ENCODE results near the gene CDPF1.

CDPF1 gene

DNA sequence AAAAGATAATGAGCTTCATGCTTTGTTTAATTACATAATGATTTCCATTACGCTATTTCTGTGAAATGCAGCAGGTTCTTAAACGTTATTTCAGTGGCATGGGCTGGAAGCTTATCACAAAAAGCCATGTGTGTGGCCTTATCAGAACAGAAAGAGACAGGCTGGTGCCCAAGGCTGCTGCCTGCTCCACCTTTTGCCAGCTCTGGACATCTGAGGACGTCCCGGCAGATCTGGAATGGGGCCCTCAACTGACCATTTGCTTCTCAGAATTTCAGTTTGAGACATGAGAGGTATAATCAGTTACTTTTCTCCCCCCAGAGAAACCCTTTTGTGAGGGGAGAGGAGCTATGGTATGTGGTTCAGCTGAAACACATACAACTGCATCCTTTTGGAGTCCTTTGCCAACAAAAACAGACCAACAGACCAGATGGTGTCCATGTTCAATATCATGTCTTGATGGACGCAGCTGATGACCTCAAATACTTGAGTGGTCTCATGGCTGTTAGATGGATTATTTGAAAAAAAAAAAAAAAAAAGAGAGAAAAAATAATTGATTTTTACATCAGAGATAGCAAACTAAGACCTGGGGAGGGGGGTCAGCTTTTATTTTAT lies 8.6 kb downstream of the CDPF1 start:
- H3K36me3 ChIP-seq (ENCODE audit: control insufficient read depth, insufficient read depth, low read length) = no peaks in the 10 kb centered on the region
- peaks cover 11% of the 10 kb centered on the region for H3K4me1 ChIP-seq (ENCODE audit: control insufficient read depth, insufficient read depth, low read length)
- H3K27me3 ChIP-seq (ENCODE audit: control insufficient read depth, insufficient read depth, low read length) = no peaks in the 10 kb centered on the region
- no peak overlapping the region for H3K9ac ChIP-seq (ENCODE audit: low read length)
- H3K27ac ChIP-seq (ENCODE audit: low read depth, low read length) = no peak overlapping the region
- no peak overlapping the region for H3K4me3 ChIP-seq (ENCODE audit: low read length)

DNA sequence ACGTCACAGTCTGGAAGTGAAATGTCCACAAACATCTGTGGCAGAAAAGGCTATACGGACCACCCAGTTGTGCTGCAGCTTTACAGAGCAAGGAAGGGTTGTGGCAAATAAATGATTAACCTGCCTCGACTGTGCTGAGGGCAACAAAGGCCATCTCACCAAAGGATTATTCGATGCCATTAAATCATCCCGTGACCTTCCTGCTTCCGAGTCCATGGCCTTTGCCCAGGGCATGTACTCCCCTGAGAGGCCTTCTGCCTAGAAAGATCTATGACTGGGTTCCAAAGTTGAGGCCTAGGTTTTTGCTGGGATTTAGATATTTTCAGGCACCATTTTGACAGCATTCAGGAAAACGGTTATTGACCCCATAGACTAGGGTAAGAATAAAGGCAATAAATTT lies 9.2 kb downstream of the CDPF1 start:
- H3K27ac ChIP-seq (ENCODE audit: low read depth, low read length) = no peak overlapping the region

GRCh38 chr22:46240506-46240905 lies 9.6 kb downstream of the CDPF1 start:
- Histone ChIP-seq H3K4me3 (ENCODE audit: low read length) (no peak overlapping the region), H3K27me3 (ENCODE audit: control insufficient read depth, insufficient read depth, low read length) (no peaks in the 10 kb centered on the region), H3K4me1 (ENCODE audit: control insufficient read depth, insufficient read depth, low read length) (peaks cover 11% of the 10 kb centered on the region), H3K9ac (ENCODE audit: low read length) (no peak overlapping the region), H3K27ac (ENCODE audit: low read depth, low read length) (no peak overlapping the region), H3K36me3 (ENCODE audit: control insufficient read depth, insufficient read depth, low read length) (no peaks in the 10 kb centered on the region)

More for the DNA sequence above, 9.2 kb downstream of the CDPF1 start:
- Histone ChIP-seq H3K36me3 (ENCODE audit: control insufficient read depth, insufficient read depth, low read length) (no peaks in the 10 kb centered on the region), H3K9ac (ENCODE audit: low read length) (no peak overlapping the region), H3K4me3 (ENCODE audit: low read length) (no peak overlapping the region), H3K4me1 (ENCODE audit: control insufficient read depth, insufficient read depth, low read length) (peaks cover 11% of the 10 kb centered on the region), H3K27me3 (ENCODE audit: control insufficient read depth, insufficient read depth, low read length) (no peaks in the 10 kb centered on the region)

DNA sequence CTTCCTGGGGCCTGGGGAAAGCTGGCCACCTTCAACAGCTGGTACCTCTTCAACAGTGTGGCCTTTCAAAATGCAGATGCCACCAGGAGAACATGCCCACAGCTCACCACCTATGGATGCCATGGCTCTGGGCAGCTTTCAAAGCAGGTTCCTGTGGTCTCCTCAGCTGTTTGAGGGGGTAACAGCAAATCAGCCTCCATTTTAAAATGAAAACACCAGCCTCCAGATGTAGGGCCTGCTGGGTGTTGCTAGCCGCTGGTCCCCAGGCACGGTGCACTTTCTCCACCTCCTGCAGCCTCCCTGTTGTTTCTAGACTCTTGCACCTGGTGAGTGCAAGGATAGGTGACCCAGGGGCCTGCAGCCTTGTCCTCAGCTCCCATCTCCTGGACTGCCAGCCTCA lies 10.0 kb downstream of the CDPF1 start:
- Histone ChIP-seq H3K4me1 (ENCODE audit: control insufficient read depth, insufficient read depth, low read length) (peaks cover 11% of the 10 kb centered on the region), H3K27me3 (ENCODE audit: control insufficient read depth, insufficient read depth, low read length) (no peaks in the 10 kb centered on the region), H3K27ac (ENCODE audit: low read depth, low read length) (no peak overlapping the region), H3K36me3 (ENCODE audit: control insufficient read depth, insufficient read depth, low read length) (no peaks in the 10 kb centered on the region), H3K9ac (ENCODE audit: low read length) (no peak overlapping the region), H3K4me3 (ENCODE audit: low read length) (no peak overlapping the region)

DNA sequence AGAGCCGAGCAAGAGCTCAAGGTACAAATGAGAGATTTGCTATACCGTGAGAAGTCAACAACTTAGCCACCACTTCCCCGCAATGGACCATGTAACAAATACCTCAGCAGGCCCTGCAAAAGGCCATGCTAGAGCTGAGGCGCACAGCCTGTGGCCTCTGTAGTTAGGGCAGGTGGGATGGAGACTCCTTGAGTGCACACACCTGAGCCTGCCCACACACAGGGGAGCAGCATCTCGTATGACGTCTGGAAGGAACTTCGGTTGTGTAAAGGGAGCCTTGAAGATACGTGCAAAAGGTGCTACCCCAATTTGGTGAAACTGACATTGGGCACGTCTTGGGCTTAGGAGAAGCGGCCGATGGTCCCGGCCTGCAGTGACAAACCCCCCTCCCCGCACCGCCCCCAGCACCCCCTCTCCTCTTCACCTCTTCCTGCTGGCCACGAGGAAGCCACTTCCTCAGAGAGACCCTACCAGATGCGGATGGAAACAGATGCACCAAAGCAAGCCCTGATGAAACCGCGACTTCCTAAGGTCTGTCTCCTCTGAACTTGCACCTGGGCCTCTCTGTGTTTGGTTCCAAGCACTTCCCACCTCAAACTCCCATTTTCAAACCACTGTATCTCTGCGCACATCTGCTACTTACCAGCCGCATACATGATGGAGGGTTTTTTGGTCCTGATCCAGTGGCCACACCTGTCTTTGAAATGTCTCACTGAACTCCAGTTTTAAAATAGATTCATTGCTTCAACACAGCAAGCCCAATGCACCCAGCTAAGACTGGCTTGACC lies 10.6 kb downstream of the CDPF1 start:
- Histone ChIP-seq H3K9ac (ENCODE audit: low read length) (no peak overlapping the region), H3K27me3 (ENCODE audit: control insufficient read depth, insufficient read depth, low read length) (no peaks in the 10 kb centered on the region), H3K4me1 (ENCODE audit: control insufficient read depth, insufficient read depth, low read length) (peaks cover 11% of the 10 kb centered on the region), H3K36me3 (ENCODE audit: control insufficient read depth, insufficient read depth, low read length) (no peaks in the 10 kb centered on the region), H3K27ac (ENCODE audit: low read depth, low read length) (peak overlapping the region; percentile 67), H3K4me3 (ENCODE audit: low read length) (no peak overlapping the region)

DNA sequence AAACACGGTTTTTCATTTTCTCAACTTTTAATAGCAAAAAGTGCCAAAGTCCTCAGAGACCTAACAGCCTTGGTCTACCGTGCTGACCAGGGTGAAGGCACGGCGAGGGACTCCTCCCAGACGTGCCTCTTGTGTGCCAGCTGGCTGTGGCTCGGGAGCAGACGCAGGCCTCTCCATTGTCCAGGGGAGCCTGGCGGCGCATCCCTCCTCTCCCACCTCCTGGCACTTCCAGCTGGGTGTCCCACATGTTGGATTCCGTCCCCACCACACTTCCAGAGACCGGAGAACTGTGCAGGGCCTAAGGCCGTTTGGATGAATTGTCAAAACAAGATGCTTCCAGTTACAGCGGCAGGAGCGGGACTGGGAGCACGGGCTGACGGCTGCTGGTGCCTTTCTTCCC lies 11.6 kb downstream of the CDPF1 start:
- Histone ChIP-seq H3K36me3 (ENCODE audit: control insufficient read depth, insufficient read depth, low read length) (no peaks in the 10 kb centered on the region), H3K27me3 (ENCODE audit: control insufficient read depth, insufficient read depth, low read length) (no peaks in the 10 kb centered on the region), H3K27ac (ENCODE audit: low read depth, low read length) (peak overlapping the region; percentile 67), H3K4me1 (ENCODE audit: control insufficient read depth, insufficient read depth, low read length) (peaks cover 11% of the 10 kb centered on the region), H3K4me3 (ENCODE audit: low read length) (no peak overlapping the region), H3K9ac (ENCODE audit: low read length) (no peak overlapping the region)

DNA sequence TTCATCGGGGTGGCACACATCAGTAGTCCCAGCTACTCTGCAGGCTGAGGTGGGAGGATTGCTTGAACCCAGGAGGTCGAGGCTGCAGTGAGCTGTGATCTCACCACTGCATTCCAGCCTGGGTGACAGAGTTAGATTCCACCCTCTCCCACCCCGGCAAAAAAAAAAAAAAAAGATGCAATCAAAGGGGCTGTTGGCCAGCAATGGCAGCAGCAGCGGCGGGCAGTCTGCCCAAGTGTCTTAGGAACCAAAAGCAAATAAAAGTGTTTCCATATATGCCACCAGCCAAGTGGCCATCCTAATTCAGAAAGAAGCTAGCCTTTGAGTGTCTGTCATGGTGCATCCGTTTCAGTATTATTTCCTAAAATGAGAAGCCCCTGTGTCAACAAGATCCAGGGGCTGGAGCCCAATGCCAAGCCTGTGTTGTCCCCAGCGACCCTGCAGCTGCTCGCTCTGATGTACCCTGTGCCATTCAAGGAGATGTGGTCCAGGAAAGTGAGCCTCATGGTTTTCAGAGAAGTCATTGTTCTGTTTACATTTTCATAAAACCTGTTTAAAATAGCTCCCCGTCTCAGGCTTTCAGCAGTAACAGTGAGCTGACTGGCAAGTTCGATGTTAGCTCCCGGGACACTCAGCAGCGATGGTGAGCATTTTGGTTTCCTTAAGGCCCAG lies 12.5 kb downstream of the CDPF1 start:
- Histone ChIP-seq H3K27ac (ENCODE audit: low read depth, low read length) (peak overlapping the region; percentile 67), H3K4me3 (ENCODE audit: low read length) (no peak overlapping the region), H3K9ac (ENCODE audit: low read length) (no peak overlapping the region), H3K4me1 (ENCODE audit: control insufficient read depth, insufficient read depth, low read length) (peaks cover 17% of the 10 kb centered on the region), H3K36me3 (ENCODE audit: control insufficient read depth, insufficient read depth, low read length) (peaks cover 3% of the 10 kb centered on the region), H3K27me3 (ENCODE audit: control insufficient read depth, insufficient read depth, low read length) (no peaks in the 10 kb centered on the region)

DNA sequence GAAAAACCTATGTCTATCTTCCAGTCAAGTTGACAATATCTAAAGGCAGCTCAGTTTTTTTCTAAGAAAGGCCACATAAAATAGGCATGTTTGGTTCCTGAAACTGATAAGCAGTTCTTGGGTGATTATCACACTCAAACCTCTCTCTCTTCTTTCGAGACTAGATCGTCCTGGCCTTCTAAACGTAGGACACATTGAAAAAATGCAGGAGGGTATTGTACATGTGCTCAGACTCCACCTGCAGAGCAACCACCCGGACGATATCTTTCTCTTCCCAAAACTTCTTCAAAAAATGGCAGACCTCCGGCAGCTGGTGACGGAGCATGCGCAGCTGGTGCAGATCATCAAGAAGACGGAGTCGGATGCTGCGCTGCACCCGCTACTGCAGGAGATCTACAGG lies 15.1 kb downstream of the CDPF1 start:
- Histone ChIP-seq H3K4me3 (ENCODE audit: low read length) (no peak overlapping the region), H3K27ac (ENCODE audit: low read depth, low read length) (no peak overlapping the region), H3K9ac (ENCODE audit: low read length) (no peak overlapping the region), H3K36me3 (ENCODE audit: control insufficient read depth, insufficient read depth, low read length) (peaks cover 3% of the 10 kb centered on the region), H3K27me3 (ENCODE audit: control insufficient read depth, insufficient read depth, low read length) (no peaks in the 10 kb centered on the region), H3K4me1 (ENCODE audit: control insufficient read depth, insufficient read depth, low read length) (peaks cover 17% of the 10 kb centered on the region)

- peaks cover 11% of the 10 kb centered on the region for H3K4me1 ChIP-seq (ENCODE audit: control insufficient read depth, insufficient read depth, low read length)
- H3K27ac ChIP-seq (ENCODE audit: low read depth, low read length) = peak overlapping the region; percentile 15
- no peaks in the 10 kb centered on the region for H3K27me3 ChIP-seq (ENCODE audit: control insufficient read depth, insufficient read depth, low read length)
- H3K36me3 ChIP-seq (ENCODE audit: control insufficient read depth, insufficient read depth, low read length) = peaks cover 3% of the 10 kb centered on the region
- H3K4me3 ChIP-seq (ENCODE audit: low read length) = no peak overlapping the region
- H3K9ac ChIP-seq (ENCODE audit: low read length) = no peak overlapping the region
Observed at GRCh38 chr22:46233231-46233630, 16.9 kb downstream of the CDPF1 start.

DNA sequence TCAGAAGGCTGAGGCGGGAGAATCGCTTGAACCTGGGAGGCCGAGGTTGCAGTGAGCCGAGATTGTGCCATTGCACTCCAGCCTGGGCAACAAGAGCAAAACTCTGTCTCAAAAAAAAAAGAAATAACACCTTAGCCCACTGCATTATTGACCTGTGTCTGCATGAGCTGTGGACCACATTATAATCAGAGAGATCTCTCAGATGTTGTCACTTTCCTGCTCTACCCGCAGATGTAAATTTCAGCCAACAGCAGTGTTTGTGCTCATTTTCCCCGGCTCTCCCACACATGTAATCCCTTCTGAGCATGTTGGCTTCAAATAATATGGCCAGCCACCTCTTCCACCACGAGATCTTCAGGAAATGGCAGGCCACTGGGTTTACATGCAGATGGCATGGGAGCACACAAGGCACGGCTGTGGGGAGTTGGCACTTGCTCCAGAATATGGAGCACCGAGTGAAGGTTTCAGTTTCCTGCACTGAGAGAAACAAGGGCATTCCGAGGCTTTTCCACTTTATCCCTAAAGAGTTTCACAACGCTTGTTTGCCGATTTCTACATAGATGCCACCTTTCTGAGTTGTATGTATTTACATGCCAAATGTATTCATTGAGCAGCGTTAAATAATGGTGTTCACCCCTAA lies 19.7 kb downstream of the CDPF1 start:
- Histone ChIP-seq H3K36me3 (ENCODE audit: control insufficient read depth, insufficient read depth, low read length) (peaks cover 5% of the 10 kb centered on the region), H3K9ac (ENCODE audit: low read length) (no peak overlapping the region)

GRCh38 chr22:46229701-46230100 lies 20.4 kb downstream of the CDPF1 start:
- H3K4me1 ChIP-seq (ENCODE audit: control insufficient read depth, insufficient read depth, low read length) = peaks cover 5% of the 10 kb centered on the region
- peaks cover 6% of the 10 kb centered on the region for H3K36me3 ChIP-seq (ENCODE audit: control insufficient read depth, insufficient read depth, low read length)
- no peak overlapping the region for H3K27ac ChIP-seq (ENCODE audit: low read depth, low read length)
- no peaks in the 10 kb centered on the region for H3K27me3 ChIP-seq (ENCODE audit: control insufficient read depth, insufficient read depth, low read length)
- no peak overlapping the region for H3K4me3 ChIP-seq (ENCODE audit: low read length)
- H3K9ac ChIP-seq (ENCODE audit: low read length) = no peak overlapping the region

More for the DNA sequence above, 19.7 kb downstream of the CDPF1 start:
- H3K4me1 ChIP-seq (ENCODE audit: control insufficient read depth, insufficient read depth, low read length) = peaks cover 5% of the 10 kb centered on the region
- H3K27ac ChIP-seq (ENCODE audit: low read depth, low read length) = no peak overlapping the region
- H3K27me3 ChIP-seq (ENCODE audit: control insufficient read depth, insufficient read depth, low read length) = no peaks in the 10 kb centered on the region
- H3K4me3 ChIP-seq (ENCODE audit: low read length) = no peak overlapping the region

DNA sequence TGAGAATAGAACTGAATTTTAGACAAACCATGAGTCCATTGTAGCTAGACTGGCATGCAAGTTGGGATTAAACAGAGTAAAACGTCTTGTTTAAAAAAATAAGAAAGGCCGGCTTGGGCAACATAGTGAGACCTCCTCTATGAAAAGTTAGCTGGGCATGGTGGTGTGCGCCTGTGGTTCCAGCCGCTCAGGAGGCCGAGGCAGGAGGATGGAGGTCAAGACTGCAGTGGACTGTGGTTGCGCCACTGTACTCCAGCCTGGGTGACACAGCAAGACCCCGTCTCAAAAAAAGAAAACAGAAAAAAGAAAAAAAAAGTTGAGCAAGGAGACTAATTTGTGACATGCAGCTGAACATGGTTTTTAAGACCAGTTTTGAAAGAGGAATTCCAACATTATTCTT lies 23.5 kb downstream of the CDPF1 start:
- H3K4me1 ChIP-seq (ENCODE audit: control insufficient read depth, insufficient read depth, low read length) = no peaks in the 10 kb centered on the region
- H3K27ac ChIP-seq (ENCODE audit: low read depth, low read length) = no peak overlapping the region

More for the DNA sequence above, 23.5 kb downstream of the CDPF1 start:
- Histone ChIP-seq H3K9ac (ENCODE audit: low read length) (no peak overlapping the region), H3K36me3 (ENCODE audit: control insufficient read depth, insufficient read depth, low read length) (peaks cover 3% of the 10 kb centered on the region), H3K27me3 (ENCODE audit: control insufficient read depth, insufficient read depth, low read length) (no peaks in the 10 kb centered on the region), H3K4me3 (ENCODE audit: low read length) (no peak overlapping the region)
